HG03354 (cell line): ENCODE results near the gene GRIA1.

Experiments
- ATAC-seq: cut with Tn5 transposase; IDR thresholded peaks from one replicate; pipeline ENCODE4 v1.9.1; 2021; ENCODE audit warnings: mild to moderate bottlenecking; ENCODE audit not compliant: unreplicated experiment, poor library complexity, severe bottlenecking

Gene GRIA1

GRCh38 chr5:153753645-153754432, 263.4 kb downstream of the GRIA1 start:
- ATAC-seq, result no peak

- no peak for ATAC-seq
Observed at GRCh38 chr5:153755913-153756500, 265.5 kb downstream of the GRIA1 start.

- ATAC-seq, result no peak
Observed at GRCh38 chr5:153756540-153756939, 266.1 kb downstream of the GRIA1 start.

DNA sequence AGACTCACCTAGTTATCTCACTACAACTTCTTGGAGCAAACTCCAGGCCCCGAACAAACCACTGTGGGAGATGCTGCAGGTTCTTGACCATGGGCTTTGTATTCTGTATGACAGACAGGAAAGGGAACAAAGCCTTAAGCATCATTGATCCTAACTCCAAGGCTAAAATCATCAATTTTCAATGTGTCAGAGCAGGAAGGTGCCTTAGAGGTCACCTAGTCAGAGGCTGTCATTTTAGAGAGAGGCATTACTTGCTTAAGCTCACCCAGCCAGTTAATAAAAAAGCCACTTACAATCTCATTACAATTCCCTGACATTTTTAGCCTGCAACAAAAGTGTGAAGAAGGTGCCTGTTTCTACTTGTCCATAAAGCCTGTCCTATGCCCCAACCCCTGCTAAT, 275.5 kb downstream of the GRIA1 start:
- no peak for ATAC-seq

GRCh38 chr5:153767221-153768188, 277.0 kb downstream of the GRIA1 start:
- no peak for ATAC-seq

DNA sequence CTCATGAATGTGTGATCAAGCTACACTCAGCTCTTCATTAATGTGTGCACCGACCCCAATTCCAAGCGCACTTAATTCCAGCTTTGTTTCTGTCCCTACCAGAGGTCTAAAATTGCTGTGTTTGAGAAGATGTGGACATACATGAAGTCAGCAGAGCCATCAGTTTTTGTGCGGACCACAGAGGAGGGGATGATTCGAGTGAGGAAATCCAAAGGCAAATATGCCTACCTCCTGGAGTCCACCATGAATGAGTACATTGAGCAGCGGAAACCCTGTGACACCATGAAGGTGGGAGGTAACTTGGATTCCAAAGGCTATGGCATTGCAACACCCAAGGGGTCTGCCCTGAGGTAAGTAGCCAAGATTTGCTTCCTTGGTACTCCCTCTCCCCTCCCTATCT, 279.6 kb downstream of the GRIA1 start:
- no peak for ATAC-seq

DNA sequence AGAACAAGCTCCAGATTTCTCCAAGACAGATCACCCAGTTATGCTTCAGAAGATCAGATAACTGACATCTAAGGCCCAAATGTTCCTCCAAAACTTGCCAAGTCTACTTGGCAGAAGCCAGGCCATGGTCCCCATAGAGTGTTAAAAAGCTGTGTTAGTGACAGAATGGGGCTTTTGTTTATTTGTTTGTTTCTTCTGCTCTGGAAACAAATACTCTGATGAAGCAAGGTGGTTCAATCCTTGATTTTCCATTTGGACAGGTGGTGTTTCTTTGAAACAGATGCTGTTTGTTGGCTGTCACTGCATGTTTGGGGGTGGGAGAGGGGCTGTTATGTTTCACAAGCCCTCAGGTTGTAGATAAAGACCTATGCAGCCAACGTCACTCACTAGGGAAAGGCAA, 284.2 kb downstream of the GRIA1 start:
- no peak for ATAC-seq

GRCh38 chr5:153775923-153776322, 285.5 kb downstream of the GRIA1 start:
- ATAC-seq, result no peak

- no peak for ATAC-seq
Observed at GRCh38 chr5:153777681-153778581, 287.5 kb downstream of the GRIA1 start.

- ATAC-seq, result no peak
Observed at GRCh38 chr5:153779836-153780235, 289.4 kb downstream of the GRIA1 start.

GRCh38 chr5:153780876-153781705, 290.6 kb downstream of the GRIA1 start:
- no peak for ATAC-seq

GRCh38 chr5:153782589-153783361, 292.3 kb downstream of the GRIA1 start:
- ATAC-seq, result no peak

- no peak for ATAC-seq
Observed at GRCh38 chr5:153783362-153783658, 292.8 kb downstream of the GRIA1 start.

GRCh38 chr5:153784277-153784676, 293.8 kb downstream of the GRIA1 start:
- ATAC-seq, result no peak

DNA sequence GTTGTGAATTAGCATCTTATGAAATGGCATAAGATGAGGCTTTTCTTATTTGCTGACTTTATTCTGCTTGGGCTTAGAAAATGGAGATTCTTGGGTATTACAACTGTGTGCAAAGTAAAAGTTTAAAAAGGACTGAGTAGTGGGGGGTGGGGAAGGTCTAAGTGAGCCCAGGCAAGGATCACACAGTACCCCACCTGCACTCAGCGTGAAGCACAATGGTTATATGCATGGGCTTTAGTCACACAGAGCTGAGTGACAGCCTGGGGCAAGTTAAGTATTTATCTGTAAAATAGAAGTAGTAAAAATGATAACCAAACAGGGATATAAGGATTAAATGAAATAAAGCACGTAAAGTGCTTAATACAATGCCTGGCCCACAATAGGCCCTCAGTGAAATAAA, 300.9 kb downstream of the GRIA1 start:
- ATAC-seq, result no peak

- ATAC-seq, result no peak
Observed at GRCh38 chr5:153792305-153792704, 301.8 kb downstream of the GRIA1 start.

DNA sequence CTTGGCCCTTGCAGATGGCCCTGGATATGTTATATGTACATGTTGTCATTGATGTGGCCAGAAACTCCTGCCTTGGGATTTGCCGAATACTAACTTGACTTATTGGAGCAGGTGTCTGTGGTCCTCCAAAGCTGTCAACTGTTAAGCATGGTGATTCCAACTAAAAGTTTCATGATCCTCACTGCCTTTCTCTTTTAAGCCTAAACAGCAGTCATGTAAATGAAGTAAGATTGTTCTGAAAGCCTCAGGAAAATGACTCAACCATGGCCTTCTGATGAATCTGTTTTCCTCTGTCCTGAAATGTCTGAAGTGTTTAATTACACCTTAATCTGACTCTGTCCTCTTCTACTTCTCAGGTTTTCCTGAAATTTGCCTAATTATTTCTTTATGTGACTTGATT, 303.2 kb downstream of the GRIA1 start:
- ATAC-seq, result no peak

- no peak for ATAC-seq
Observed at GRCh38 chr5:153794327-153794726, 303.9 kb downstream of the GRIA1 start.
